ENCODE data around the gene COASY. TPM values are rescaled to one million over a fixed set of nuclear protein-coding genes. Genes with fewer than 3 reads are reported as not detected.

COASY gene
- total RNA-seq, 1 donor from 2014 or later = 9.1 TPM

- DNase-seq (ENCODE audit: low read depth in 2 of 2) = no peak
Observed at GRCh38 chr17:42571435-42572225, 9.7 kb downstream of the COASY start.

GRCh38 chr17:42573095-42573494, 11.1 kb downstream of the COASY start:
- DNase-seq (ENCODE audit: low read depth in 2 of 2) = no peak

- DNase-seq (ENCODE audit: low read depth in 2 of 2) = no peak
Observed at GRCh38 chr17:42574463-42574862, 12.5 kb downstream of the COASY start.

GRCh38 chr17:42577140-42577531, 15.2 kb downstream of the COASY start:
- no peak for DNase-seq (ENCODE audit: low read depth in 2 of 2)

- DNase-seq (ENCODE audit: low read depth in 2 of 2) = peak; percentile 80 to 94
Observed at GRCh38 chr17:42577532-42578281, 15.8 kb downstream of the COASY start, which contains the start of gene PSMC3IP. PSMC3IP (minus strand) TSS chr17:42577729; CDS start chr17:42577686, 43 bp downstream.

GRCh38 chr17:42578282-42578869, 16.4 kb downstream of the COASY start:
- DNase-seq (ENCODE audit: low read depth in 2 of 2) = peak; percentile 57 to 78

GRCh38 chr17:42579794-42580551, 18.0 kb downstream of the COASY start:
- no peak for DNase-seq (ENCODE audit: low read depth in 2 of 2)

- DNase-seq (ENCODE audit: low read depth in 2 of 2) = no peak
Observed at GRCh38 chr17:42581744-42582270, 19.9 kb downstream of the COASY start.

- DNase-seq (ENCODE audit: low read depth in 2 of 2) = no peak
Observed at GRCh38 chr17:42584880-42585279, 22.9 kb downstream of the COASY start.

GRCh38 chr17:42585353-42585752, 23.4 kb downstream of the COASY start:
- no peak for DNase-seq (ENCODE audit: low read depth in 2 of 2)

- DNase-seq (ENCODE audit: low read depth in 2 of 2) = no peak
Observed at GRCh38 chr17:42586514-42587230, 24.7 kb downstream of the COASY start.

GRCh38 chr17:42590886-42591285, 28.9 kb downstream of the COASY start:
- DNase-seq (ENCODE audit: low read depth in 2 of 2) = no peak

- DNase-seq (ENCODE audit: low read depth in 2 of 2) = no peak
Observed at GRCh38 chr17:42591411-42591810, 29.5 kb downstream of the COASY start.

- DNase-seq (ENCODE audit: low read depth in 2 of 2) = no peak
Observed at GRCh38 chr17:42596386-42596785, 34.4 kb downstream of the COASY start.

GRCh38 chr17:42598905-42599304, 37.0 kb downstream of the COASY start:
- no peak for DNase-seq (ENCODE audit: low read depth in 2 of 2)

- no peak for DNase-seq (ENCODE audit: low read depth in 2 of 2)
Observed at GRCh38 chr17:42603318-42603717, 41.4 kb downstream of the COASY start.

GRCh38 chr17:42607769-42608168, 45.8 kb downstream of the COASY start:
- no peak for DNase-seq (ENCODE audit: low read depth in 2 of 2)

GRCh38 chr17:42608305-42609181, 46.6 kb downstream of the COASY start:
- DNase-seq (ENCODE audit: low read depth in 2 of 2) = peak in 1 of 2 donors; percentile 19

- DNase-seq (ENCODE audit: low read depth in 2 of 2) = peak; percentile 98 to 99
Observed at GRCh38 chr17:42609182-42609813, 47.4 kb downstream of the COASY start, which contains the start of the genes RETREG3 and TUBG1. RETREG3 (minus strand) TSS chr17:42609374; CDS start chr17:42609324, 50 bp downstream. TUBG1 (plus strand) TSS chr17:42609683; CDS start chr17:42609738, 55 bp downstream.

Data from dermis microvascular lymphatic vessel endothelial cell (primary cell).